Fibroblast of skin of left biceps (primary cell): ENCODE data around the gene DOCK9.
A peak's percentile ranks its signal among the peaks of the same experiment; 100 is the strongest.
"Not testable (repeated sequence)": the region's sequence is repeated elsewhere in the genome, so short reads cannot be mapped to it uniquely, and the experiment has no call there.

Experiments
- DNase-seq, 2 experiments: peaks; one replicate each; pipeline ENCODE4 v3.0.0-alpha.2; 2013; ENCODE audit warnings: low read depth in 2 of 2

Gene DOCK9

DNA sequence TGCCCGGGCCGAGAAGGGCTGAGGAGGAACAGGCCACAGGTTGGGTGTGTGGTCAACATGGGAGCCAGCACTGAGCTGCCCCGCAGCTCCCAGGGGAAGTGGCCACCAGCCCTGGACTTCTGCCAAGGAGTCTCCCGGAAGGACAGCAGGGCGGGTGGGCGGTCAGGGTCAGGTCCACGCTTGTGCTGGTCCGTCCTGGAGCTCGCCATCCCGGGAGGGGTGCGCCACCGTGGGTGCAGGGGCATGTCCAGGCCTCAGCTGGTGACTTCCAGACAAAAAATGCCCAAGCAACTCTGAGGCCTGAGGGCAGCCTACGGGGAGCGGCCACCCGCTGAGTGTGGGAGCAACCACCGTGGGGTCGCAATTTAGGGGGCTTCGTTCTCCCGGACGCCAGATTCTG, 203.9 kb downstream of the DOCK9 start:
- no peak for DNase-seq

DNA sequence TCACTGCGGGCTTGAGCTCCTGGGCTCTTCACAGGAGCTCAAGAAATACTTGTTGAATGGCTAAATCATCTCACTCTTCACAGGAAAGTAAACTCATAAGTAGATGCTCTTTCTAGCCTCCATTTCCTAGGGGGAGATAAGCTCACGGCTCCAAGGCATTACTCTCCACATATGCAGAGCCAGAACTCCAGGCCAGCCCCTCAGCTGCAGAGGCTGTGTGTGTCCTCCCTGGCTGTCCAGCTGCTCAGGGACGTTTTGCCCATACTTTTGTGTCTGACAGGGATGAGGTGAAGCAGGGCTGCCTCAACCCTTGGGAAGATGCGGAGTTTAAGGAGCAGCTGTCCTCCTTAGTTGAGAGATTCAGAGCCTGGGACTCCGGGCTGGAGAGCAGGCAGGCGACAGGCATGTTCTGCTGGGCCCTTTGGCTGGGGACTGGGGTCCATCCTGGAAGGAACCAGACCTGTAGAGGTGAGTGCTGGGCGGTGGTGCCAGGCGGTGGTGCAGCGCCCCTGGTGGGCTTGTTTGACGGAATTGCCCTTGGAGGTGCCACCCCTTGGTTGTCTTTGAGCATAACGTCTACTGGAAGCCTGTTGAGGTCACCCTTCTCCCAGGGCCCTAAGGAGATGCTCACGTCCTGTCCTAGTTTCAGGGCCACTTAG, 204.9 kb downstream of the DOCK9 start:
- DNase-seq, result no peak

DNA sequence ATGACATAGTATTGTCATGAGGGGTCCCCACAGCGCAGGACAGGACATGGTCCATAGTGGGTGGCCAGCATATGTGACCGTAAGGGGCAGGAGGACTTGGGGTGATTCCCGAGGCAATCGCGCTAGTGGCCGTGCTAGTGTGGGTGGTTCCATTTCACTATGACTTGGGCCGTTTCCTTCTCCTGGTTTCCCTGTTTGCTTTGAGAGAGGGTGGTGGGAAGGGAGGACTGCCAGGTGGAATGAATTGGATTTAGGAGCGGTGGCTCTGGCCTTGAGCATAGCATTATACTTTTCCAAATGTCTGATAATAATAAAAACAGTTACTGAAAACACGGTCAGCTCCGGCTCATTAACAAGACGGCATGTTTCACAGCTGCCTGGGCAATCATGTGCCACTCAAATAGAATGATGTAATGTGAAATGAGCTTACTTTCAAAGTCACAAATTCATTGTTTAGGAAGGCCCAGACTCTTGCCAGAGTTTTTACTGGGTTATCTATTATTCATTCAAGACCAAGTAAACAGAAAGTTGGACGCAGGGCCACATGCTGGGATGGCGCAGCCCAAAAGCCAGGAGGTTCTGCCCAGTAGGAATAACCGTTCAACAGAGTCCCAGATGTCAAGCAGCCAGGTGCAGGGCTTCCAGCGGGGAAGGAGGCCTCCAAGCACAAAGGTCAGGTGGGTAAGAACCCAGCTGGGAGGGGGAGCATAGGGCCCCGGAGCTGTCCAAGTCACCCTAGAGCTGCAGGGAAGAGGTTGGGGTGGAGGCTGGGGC, 205.8 kb downstream of the DOCK9 start:
- no peak for DNase-seq

DNA sequence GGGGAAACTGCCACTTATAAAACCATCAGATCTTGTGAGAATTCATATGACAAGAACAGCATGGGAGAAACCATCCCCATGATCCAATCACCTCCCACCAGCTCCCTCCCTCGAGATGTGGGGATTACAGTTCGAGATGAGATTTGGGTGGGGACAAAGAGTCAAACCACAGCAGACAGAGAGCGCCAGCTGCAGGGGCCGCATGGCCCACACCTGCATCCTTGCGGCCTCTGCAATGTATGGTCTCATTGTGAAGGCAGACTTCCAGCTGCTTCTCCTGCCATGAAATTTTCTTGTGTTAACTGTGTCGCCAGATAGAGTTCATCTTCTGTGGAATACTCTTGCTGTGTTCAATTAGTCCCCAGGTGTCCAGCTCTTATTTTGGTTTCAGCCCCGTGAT, 208.1 kb downstream of the DOCK9 start:
- no peak for DNase-seq

DNA sequence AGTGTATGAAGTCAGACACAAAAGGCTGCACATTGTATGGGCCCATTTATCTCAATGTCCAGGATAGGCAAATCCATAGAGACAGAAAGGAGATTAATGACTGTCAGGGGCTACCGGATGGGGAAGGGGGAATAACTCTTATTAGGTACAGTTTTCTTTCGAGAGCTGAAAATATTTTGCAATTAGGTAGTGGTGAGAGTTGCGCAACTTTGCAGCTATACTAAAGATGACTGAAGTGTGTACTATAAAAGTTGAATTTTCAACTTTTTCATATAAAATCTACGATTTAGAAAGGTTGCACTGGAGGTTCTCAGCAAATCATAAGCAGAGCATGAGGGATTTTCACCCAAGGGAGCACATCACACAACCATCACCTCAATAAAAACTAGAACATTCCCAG, 209.3 kb downstream of the DOCK9 start:
- no peak for DNase-seq

DNA sequence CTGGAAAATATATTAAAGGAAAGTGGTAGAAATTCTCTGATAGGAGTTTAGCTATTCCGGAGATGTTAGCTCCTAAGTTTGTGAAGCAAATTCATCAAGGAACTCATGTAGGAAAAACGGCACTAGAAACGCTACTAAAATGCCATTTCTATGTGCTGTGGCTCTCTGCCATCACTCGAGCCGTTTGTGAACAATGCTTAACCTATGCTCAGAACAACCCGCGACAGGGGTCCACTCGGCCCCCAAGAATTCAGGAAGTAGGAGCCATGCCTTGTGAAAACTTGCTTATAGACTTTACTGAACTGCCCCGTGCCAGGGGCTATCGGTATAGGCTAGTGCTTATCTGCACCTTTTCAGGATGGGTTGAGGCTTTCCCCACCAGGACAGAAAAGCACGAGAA, 211.2 kb downstream of the DOCK9 start:
- no peak for DNase-seq

DNA sequence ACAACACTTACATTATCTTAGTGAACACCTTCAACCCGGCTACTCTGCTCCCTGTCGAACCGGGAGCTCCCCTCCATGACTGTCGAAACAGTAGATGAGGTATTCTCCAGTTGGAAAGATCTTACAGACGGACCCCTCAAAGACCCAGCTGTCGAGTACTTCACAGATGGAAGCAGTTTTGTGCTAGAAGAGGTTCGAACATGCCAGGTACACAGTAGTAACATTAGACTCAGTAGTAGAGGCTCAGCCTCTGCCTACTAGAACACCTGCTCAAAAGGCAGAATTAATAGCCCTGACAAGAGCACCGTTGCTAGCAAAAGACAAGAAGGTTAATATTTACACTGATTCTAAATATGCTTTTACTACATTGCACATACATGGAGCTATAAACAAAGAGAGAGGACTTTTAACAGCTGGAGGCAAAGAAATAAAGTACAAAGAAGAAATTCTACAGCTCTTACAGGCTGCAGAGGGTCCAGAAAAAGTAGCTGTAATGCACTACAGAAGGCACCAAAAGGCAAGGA, 211.8 kb downstream of the DOCK9 start:
- no peak for DNase-seq

DNA sequence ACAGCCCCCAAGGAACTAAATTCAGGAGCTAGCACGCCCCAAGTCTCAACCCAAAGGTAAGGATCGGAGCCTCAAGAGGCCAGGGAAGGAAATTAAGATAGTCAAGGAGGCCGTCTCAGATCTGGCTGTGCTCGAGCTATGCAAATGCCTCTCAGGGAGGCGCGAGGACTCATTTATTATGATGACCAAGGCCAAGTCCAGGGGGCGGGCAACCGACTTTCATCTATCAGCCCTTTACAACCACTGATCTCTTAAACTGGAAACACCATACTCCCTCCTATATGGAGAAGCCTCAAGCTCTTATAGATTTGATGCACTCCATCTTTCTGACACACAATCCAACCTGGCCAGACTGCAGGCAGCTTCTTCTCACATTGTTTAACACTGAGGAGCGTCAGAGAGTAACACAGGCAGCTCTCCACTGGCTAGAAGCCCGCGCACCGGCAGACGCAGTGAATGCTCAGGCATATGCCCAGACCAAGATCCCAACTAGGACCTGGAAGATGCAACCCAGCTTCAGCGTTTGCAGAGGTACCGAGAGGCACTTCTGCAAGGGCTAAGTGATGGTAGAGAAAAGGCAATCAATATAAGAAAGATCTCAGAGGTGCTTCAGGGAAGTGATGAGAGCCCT, 215.8 kb downstream of the DOCK9 start:
- DNase-seq, result no peak

DNA sequence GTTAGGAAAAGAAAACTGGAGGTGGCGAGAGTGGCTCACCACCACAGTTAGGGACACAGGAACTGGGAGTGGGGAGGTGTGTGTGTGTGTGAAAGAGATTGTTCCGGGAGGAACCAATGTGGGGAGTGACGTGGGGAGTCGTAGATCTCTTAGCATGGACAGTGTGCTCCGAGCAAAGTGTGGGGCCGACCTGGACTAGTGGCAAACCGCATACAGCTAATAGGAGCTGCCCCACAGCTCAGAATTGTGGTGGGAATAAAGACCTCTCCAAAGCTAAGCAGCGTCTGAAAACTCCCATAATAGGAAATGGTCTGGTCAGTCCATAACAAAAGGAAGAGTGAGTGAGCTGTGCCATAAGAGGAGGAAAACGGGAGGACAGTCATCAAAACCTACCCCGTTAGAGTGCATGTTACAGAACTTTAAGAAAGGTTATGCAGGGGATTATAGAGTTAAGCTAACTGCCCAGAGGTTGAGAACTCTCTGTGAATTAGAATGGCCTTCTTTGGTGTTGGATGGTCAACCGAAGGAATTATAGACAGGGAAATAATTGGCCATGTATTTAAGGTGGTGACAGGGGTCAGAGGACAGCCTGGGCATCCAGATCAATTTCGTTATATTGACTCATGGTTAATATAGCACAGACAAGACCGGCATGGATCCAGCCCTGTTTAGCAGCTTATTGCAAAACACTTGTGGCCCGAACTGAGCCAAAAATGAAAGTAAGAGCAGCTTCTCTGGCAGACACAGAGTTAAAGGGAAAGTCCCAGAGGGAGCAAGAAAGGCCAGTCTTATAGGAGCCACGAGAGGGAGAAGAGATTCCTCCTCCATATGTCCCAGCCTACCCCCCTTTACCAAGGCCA, 216.5 kb downstream of the DOCK9 start:
- peak; percentile 50 to 57 for DNase-seq

DNA sequence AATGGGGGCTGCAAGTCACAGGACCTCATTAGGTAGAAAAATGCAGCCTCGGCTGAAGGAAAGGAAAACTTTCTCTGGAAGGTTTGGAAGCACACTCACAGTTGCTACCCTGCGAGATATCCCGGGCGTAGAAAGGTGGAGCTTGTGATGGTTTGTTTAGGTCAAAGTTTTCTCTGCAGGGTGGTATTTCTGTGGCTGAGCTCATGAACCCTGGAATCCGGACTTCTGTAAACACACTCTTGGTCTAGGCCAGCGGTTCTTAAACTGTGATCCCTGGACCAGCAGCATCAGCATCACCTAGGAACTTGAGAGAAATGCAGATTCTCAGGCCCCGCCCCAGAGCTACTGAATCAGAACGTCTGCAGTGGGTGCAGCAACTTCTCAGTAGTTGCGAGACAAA, 222.1 kb downstream of the DOCK9 start:
- DNase-seq, result no peak

DNA sequence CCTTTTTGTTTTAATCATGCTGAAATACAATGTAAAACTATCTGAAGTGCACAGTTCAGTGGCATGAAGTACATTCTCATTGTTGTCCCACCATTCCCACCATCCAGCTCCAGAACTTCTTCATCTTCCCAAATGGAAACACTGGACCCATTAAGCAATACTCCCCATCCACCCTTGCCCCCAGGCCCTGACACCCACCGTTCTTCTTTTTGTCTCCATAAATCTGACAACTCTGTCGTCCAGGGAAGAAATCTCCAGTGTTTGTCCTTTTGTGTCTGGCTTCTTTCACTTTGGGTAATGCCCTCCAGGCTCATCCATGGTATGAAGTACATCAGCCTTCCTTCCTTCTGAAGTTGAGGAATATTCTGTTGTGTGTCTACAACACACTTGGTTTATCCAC, 222.7 kb downstream of the DOCK9 start:
- DNase-seq, result no peak

DNA sequence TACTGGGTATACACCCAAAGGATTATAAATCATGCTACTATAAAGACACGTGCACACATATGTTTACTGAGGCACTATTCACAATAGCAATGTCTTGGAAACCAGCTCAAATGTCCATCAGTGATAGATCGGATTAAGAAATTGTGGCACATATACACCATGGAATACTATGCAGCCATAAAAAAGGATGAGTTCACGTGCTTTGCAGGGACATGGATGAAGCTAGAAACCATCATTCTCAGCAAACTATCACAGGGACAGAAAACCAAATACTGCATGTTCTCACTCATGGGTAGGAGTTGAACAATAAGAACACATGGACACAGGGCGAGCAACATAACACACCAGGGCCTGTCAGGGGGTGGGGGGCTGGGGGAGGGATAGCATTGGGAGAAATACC, 223.4 kb downstream of the DOCK9 start:
- not testable (repeated sequence) for DNase-seq

DNA sequence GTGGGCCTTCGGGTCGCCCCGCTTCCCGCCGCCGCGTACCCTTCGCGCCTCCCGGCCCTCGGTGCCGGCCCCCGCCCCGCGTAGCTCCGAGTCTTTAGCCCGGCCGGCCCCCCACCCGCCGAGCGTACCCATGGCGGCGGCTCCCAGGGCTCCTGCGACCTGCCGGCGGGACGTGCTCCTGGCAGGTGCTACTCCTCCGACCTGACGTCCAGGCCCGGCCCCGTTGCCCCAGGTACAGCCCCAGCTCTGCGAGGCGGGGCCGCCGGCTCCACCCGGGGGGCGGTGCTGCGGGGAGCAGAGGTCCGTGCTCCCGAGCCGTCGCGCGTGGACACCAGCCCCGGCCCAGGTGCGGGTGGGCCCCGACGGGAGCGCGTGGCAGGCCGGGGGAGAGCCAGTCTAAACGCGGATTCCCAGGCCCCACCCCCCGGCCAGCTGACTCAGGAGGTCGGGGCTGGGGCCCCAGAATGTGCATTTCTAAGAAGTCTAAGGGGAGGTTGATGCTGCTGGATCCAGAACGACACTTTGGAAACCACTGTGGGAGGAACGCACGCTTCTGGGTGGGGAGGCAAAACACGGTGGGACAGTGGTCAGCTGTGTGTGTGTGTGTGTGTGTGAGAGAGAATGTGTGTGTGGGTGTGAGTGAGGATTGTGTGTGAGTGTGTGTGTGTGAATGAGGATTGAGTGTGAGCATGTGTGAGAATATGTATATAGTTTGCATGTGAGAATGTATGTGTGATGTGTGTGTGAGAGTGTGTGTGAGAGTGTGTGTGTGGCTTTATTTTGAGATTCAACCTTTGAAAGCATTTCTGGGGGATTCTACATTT, 225.2 kb downstream of the DOCK9 start, which contains the start of gene SLC15A1:
TSS of gene SLC15A1 (minus strand) at position 206 of the 824 bp plus-strand sequence. CDS start at position 132, 74 bp downstream.
- no peak for DNase-seq

DNA sequence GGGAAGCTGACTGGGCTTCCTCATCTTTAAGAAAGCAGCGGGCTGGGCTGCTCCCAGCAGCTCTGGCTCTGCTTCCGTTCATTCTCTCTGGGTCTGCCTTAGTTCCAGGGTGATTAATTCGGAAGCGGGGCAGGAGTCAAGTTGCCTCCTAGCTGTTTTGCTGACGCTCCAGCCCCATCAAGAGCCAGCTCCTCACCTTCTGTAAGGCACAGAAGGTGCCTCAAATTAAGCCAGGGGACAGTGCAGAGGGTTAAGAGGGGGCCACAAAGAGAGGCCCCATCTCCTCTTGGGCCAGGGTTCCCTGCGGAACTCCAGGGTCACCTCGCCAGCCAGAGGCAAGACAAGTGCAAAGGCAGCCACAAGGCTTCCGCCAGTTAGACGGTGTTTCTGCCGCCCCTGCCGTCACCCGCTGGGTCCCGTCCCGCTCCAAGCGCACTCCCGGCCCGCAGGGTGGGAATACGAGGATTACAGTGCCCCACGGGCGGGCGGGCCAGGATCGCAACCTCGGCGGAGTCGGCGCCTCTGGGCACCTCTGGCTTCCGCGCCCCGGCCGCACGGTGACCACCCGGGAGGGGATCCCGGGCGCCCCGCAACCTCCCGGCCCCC, 225.9 kb downstream of the DOCK9 start:
- DNase-seq, result no peak

DNA sequence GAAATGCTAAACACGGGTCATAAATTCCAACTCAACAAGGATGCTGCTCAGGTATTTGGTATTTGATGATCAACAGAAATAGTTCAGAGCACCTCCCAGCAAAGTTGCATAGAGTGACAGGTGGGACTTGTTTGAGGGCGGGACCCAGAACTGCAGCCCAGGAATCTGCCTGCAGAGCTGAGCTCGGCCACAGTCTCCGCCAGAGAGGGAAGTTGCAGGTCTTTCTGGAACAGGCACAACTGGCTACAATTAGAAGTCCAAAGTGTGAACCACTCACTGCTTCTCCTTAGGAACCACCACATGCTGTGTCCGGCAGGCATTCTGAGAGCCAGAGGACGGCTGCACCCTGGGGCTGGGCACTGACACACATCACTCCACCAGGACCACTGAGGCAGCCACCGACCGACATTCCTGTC, 226.5 kb downstream of the DOCK9 start:
- DNase-seq, result no peak

DNA sequence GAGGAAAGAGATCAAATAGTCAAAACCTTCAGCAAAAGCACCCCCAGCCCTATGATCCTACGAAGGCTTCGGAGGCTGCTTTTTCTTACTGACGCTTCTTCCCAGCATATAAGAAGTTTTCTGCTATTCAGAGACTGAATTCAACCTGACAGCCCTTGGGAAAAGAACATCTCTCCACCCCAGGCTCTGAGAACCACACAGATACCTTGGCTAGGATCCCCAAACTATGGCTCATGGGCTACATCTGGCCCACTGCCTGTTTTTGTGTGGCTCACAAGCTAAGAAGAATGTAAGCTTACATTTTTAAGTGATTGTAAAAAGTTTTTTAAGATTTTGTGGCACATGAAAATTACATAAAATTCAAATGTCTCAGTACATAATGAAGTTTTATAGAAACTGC, 228.4 kb downstream of the DOCK9 start:
- DNase-seq, result peak; percentile 35 to 48

DNA sequence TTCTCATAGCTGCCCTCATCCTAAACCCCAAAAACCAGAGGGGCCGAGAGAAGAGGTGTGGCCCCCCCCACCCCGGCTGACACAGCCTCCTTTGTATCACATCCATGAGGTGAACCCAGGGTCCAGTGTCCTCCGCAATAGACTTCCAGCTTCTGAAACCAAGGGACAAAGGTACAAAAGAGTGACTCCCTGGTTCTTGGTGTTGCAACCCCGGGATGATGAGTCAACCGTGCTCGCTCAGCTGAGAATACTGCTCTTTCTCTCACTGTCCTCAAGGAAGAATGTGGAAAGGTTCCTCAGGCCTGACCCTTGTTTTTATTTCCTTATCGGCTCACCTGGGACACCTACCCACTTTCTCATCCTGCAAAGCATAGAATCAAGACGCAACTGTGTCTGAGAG, 230.9 kb downstream of the DOCK9 start:
- no peak for DNase-seq
